Loucy (cell line): ENCODE data around the gene EPG5.

Experiments
- EZH2phosphoT487 ChIP-seq: fragments of 200-600 bp; IDR thresholded peaks from 2 replicates; pipeline ENCODE4 v1.6.1; 2018; ENCODE audit warnings: antibody characterized with exemption, mild to moderate bottlenecking, moderate library complexity, borderline replicate concordance
- TF ChIP-seq, protein P1 (sequence below): fragments of 200-600 bp; sonication (generic); conservative IDR thresholded peaks from 2 replicates; pipeline ENCODE4 v1.5.1; 2014; ENCODE audit warnings: mild to moderate bottlenecking, antibody characterized with exemption, low read length

GRCh38 chr18:45991788-45992187 lies 24.7 kb upstream of the EPG5 start:
- TF ChIP-seq, protein P1, sequence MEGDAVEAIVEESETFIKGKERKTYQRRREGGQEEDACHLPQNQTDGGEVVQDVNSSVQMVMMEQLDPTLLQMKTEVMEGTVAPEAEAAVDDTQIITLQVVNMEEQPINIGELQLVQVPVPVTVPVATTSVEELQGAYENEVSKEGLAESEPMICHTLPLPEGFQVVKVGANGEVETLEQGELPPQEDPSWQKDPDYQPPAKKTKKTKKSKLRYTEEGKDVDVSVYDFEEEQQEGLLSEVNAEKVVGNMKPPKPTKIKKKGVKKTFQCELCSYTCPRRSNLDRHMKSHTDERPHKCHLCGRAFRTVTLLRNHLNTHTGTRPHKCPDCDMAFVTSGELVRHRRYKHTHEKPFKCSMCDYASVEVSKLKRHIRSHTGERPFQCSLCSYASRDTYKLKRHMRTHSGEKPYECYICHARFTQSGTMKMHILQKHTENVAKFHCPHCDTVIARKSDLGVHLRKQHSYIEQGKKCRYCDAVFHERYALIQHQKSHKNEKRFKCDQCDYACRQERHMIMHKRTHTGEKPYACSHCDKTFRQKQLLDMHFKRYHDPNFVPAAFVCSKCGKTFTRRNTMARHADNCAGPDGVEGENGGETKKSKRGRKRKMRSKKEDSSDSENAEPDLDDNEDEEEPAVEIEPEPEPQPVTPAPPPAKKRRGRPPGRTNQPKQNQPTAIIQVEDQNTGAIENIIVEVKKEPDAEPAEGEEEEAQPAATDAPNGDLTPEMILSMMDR = no peak
- TF ChIP-seq EZH2phosphoT487 = no peak
